Activated naive CD8-positive, alpha-beta T cell treated with anti-CD3 and anti-CD28 coated beads for 36 hours (primary cell): ENCODE data around the gene TARS1. TPM values are rescaled to one million over a fixed set of nuclear protein-coding genes. Genes with fewer than 3 reads are reported as not detected.

Experiments used
- DNase-seq: peaks from one replicate; pipeline ENCODE4 v3.0.0; 2021
- H3K27ac Mint-ChIP-seq: one replicate; pipeline ENCODE4 v1.8.0; 2022; ENCODE audit warnings: mild to moderate bottlenecking, moderate library complexity, mixed read lengths
- H3K27me3 Mint-ChIP-seq: one replicate; pipeline ENCODE4 v1.8.0; 2022; ENCODE audit warnings: mild to moderate bottlenecking, mixed read lengths
- H3K36me3 Mint-ChIP-seq: one replicate; pipeline ENCODE4 v1.8.0; 2021; ENCODE audit warnings: mild to moderate bottlenecking, mixed read lengths
- H3K4me1 Mint-ChIP-seq: one replicate; pipeline ENCODE4 v1.8.0; 2021; ENCODE audit warnings: mixed read lengths
- H3K4me3 Mint-ChIP-seq: one replicate; pipeline ENCODE4 v1.8.0; 2022; ENCODE audit warnings: mild to moderate bottlenecking, moderate library complexity, mixed read lengths
- H3K9me3 Mint-ChIP-seq: one replicate; pipeline ENCODE4 v1.8.0; 2022; ENCODE audit warnings: mixed read lengths
- total RNA-seq, 2 experiments: library from RNA; stranded (reverse); gene quantifications; one replicate each; pipeline ENCODE4 v1.2.3, GENCODE V29; 2021

TARS1 gene
- total RNA-seq, result 100 to 1,000 TPM; 290 to 299 TPM

GRCh38 chr5:33440482-33441240 is at the start of gene TARS1:
TARS1 (plus strand) TSS chr5:33440965; CDS start chr5:33441087, 122 bp downstream.
- DNase-seq, result peak; percentile 96
- H3K36me3 Mint-ChIP-seq, result peaks cover 23% of the 10 kb centered on the region
- H3K27me3 Mint-ChIP-seq, result no peaks in the 10 kb centered on the region
- no peak within 1 kb of the TSS for H3K4me3 Mint-ChIP-seq
- peaks cover 31% of the 10 kb centered on the region for H3K4me1 Mint-ChIP-seq
- no peaks in the 10 kb centered on the region for H3K9me3 Mint-ChIP-seq
- no peak within 1 kb of the TSS for H3K27ac Mint-ChIP-seq

- Mint-ChIP-seq H3K27me3 (peaks cover 5% of the 10 kb centered on the region), H3K4me1 (no peaks in the 10 kb centered on the region), H3K9me3 (peaks cover 2% of the 10 kb centered on the region), H3K36me3 (no peaks in the 10 kb centered on the region), H3K4me3 (no peak overlapping the region), H3K27ac (no peak overlapping the region)
- no peak for DNase-seq
Observed at GRCh38 chr5:33398501-33398900, 42.3 kb upstream of the TARS1 start.

DNA sequence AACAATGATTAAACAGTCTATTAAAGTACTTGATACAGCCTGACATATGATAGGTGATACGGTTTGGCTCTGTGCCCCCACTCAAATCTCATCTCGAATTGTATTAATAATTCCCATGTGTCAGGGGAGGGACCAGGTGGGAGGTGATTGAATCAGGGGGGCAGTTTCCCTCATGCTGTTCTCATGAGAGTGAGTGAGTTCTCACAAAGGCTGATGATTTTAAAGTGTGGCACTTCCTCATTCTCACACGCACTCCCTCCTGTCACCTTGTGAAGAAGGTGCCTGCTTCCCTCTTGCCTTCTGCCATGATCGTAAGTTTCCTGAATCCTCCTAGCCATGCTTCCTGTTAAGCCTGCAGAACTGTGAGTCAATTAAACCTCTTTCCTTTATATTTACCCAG is 40.1 kb upstream of the TARS1 start:
- H3K27me3 Mint-ChIP-seq, result no peaks in the 10 kb centered on the region
- H3K4me1 Mint-ChIP-seq, result peaks cover 4% of the 10 kb centered on the region
- no peaks in the 10 kb centered on the region for H3K9me3 Mint-ChIP-seq
- no peak for DNase-seq
- H3K27ac Mint-ChIP-seq, result no peak overlapping the region
- no peak overlapping the region for H3K4me3 Mint-ChIP-seq
- no peaks in the 10 kb centered on the region for H3K36me3 Mint-ChIP-seq

GRCh38 chr5:33401482-33402390 is 39.0 kb upstream of the TARS1 start:
- DNase-seq, result no peak
- Mint-ChIP-seq H3K27me3 (no peaks in the 10 kb centered on the region), H3K27ac (no peak overlapping the region), H3K4me3 (no peak overlapping the region), H3K36me3 (no peaks in the 10 kb centered on the region), H3K4me1 (peaks cover 5% of the 10 kb centered on the region), H3K9me3 (no peaks in the 10 kb centered on the region)

GRCh38 chr5:33403187-33403586 is 37.6 kb upstream of the TARS1 start:
- H3K36me3 Mint-ChIP-seq, result no peaks in the 10 kb centered on the region
- DNase-seq, result no peak
- H3K27me3 Mint-ChIP-seq, result no peaks in the 10 kb centered on the region
- H3K4me1 Mint-ChIP-seq, result peaks cover 5% of the 10 kb centered on the region
- H3K4me3 Mint-ChIP-seq, result no peak overlapping the region
- no peaks in the 10 kb centered on the region for H3K9me3 Mint-ChIP-seq
- no peak overlapping the region for H3K27ac Mint-ChIP-seq

- no peaks in the 10 kb centered on the region for H3K36me3 Mint-ChIP-seq
- peaks cover 5% of the 10 kb centered on the region for H3K4me1 Mint-ChIP-seq
- H3K27ac Mint-ChIP-seq, result no peak overlapping the region
- no peaks in the 10 kb centered on the region for H3K27me3 Mint-ChIP-seq
- no peak for DNase-seq
- H3K9me3 Mint-ChIP-seq, result no peaks in the 10 kb centered on the region
- no peak overlapping the region for H3K4me3 Mint-ChIP-seq
Observed at GRCh38 chr5:33408816-33409215, 31.9 kb upstream of the TARS1 start.

- DNase-seq, result no peak
- peaks cover 4% of the 10 kb centered on the region for H3K27me3 Mint-ChIP-seq
- no peaks in the 10 kb centered on the region for H3K9me3 Mint-ChIP-seq
- no peak overlapping the region for H3K27ac Mint-ChIP-seq
- H3K36me3 Mint-ChIP-seq, result no peaks in the 10 kb centered on the region
- H3K4me3 Mint-ChIP-seq, result no peak overlapping the region
- peaks cover 5% of the 10 kb centered on the region for H3K4me1 Mint-ChIP-seq
Observed at GRCh38 chr5:33409435-33410170, 31.2 kb upstream of the TARS1 start.

- no peak for DNase-seq
- H3K4me1 Mint-ChIP-seq, result peaks cover 5% of the 10 kb centered on the region
- no peaks in the 10 kb centered on the region for H3K36me3 Mint-ChIP-seq
- H3K27ac Mint-ChIP-seq, result no peak overlapping the region
- H3K27me3 Mint-ChIP-seq, result peaks cover 4% of the 10 kb centered on the region
- H3K9me3 Mint-ChIP-seq, result no peaks in the 10 kb centered on the region
- H3K4me3 Mint-ChIP-seq, result no peak overlapping the region
Observed at GRCh38 chr5:33410221-33410620, 30.5 kb upstream of the TARS1 start.

DNA sequence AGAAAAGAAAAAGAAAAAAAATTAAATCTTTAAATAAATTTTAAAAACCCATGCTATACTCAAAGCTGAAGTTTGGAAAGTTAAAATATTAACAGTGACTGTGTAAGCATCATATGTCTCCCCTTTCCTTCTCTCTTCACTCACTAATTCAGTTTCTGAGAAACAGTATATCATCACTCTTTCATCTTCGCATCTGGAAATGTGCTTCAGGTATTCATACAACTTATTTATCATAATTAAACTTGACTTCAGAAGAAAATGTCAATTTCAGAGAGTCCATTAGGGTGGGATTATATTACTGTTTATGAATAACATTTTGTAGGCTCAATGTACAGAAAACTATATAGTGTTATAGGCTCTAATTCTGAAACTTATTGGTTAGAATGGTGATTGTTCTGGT is 29.3 kb upstream of the TARS1 start:
- no peak for DNase-seq
- no peak overlapping the region for H3K27ac Mint-ChIP-seq
- H3K36me3 Mint-ChIP-seq, result no peaks in the 10 kb centered on the region
- no peaks in the 10 kb centered on the region for H3K9me3 Mint-ChIP-seq
- no peak overlapping the region for H3K4me3 Mint-ChIP-seq
- H3K27me3 Mint-ChIP-seq, result peaks cover 4% of the 10 kb centered on the region
- H3K4me1 Mint-ChIP-seq, result no peaks in the 10 kb centered on the region

DNA sequence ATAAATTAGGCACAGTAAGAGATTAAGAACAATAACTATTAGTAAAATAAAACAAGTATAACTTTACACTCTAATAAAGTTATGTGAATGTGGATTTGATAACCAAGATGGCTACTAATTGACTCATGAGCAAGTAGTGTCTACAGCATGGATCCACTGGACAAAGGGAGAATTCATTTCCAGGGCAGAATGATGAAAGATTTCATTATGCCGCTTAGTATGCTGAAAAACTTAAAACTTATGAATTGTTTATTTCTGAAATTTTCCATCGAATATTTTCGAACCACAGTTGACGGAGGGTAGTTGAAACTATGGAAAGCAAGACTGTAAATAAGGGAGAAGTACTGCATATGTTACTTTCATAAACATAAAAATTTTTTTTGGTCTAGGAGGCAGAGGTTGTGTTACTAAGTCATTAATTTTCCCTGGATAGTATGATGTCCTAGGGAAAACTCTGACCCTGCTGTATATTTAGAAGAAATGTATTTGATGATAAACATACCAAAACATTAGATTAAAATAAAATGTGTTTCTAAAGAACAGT is 24.9 kb upstream of the TARS1 start:
- Mint-ChIP-seq H3K27ac (no peak overlapping the region), H3K9me3 (no peaks in the 10 kb centered on the region), H3K4me3 (no peak overlapping the region), H3K36me3 (no peaks in the 10 kb centered on the region), H3K27me3 (peaks cover 4% of the 10 kb centered on the region), H3K4me1 (no peaks in the 10 kb centered on the region)
- no peak for DNase-seq

DNA sequence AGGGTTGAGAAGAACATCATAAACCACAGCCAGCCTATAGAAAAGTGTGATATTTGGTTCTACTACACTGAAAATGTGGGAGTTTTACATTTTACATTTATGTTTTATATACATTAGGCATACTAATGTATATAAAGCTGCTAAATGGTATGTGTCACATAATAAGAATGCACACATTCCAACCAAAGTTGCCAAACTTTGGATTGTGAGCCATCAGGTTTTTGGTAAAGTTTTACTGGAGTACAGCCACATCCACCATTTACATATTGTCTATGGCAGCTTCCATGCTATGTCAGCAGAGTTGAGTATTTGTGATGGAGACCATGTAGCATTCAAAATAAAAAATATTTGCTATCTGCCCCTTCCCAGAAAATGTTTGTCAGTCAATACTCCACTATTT is 23.1 kb upstream of the TARS1 start:
- no peaks in the 10 kb centered on the region for H3K4me1 Mint-ChIP-seq
- no peak overlapping the region for H3K4me3 Mint-ChIP-seq
- no peak overlapping the region for H3K27ac Mint-ChIP-seq

GRCh38 chr5:33420946-33421345 is 19.8 kb upstream of the TARS1 start:
- no peak overlapping the region for H3K27ac Mint-ChIP-seq
- peaks cover 3% of the 10 kb centered on the region for H3K27me3 Mint-ChIP-seq
- H3K4me3 Mint-ChIP-seq, result no peak overlapping the region
- no peaks in the 10 kb centered on the region for H3K9me3 Mint-ChIP-seq
- H3K36me3 Mint-ChIP-seq, result no peaks in the 10 kb centered on the region
- no peak for DNase-seq
- H3K4me1 Mint-ChIP-seq, result no peaks in the 10 kb centered on the region

More for the DNA sequence above, 23.1 kb upstream of the TARS1 start:
- peaks cover 7% of the 10 kb centered on the region for H3K27me3 Mint-ChIP-seq
- no peaks in the 10 kb centered on the region for H3K36me3 Mint-ChIP-seq
- no peaks in the 10 kb centered on the region for H3K9me3 Mint-ChIP-seq
- no peak for DNase-seq

GRCh38 chr5:33422191-33422590 is 18.6 kb upstream of the TARS1 start:
- Mint-ChIP-seq H3K4me3 (no peak overlapping the region), H3K36me3 (no peaks in the 10 kb centered on the region), H3K9me3 (no peaks in the 10 kb centered on the region), H3K27me3 (peaks cover 10% of the 10 kb centered on the region), H3K27ac (no peak overlapping the region), H3K4me1 (no peaks in the 10 kb centered on the region)
- DNase-seq, result no peak

- no peak for DNase-seq
- peaks cover 16% of the 10 kb centered on the region for H3K27me3 Mint-ChIP-seq
- H3K4me3 Mint-ChIP-seq, result no peak overlapping the region
- H3K4me1 Mint-ChIP-seq, result no peaks in the 10 kb centered on the region
- no peak overlapping the region for H3K27ac Mint-ChIP-seq
- H3K9me3 Mint-ChIP-seq, result no peaks in the 10 kb centered on the region
- no peaks in the 10 kb centered on the region for H3K36me3 Mint-ChIP-seq
Observed at GRCh38 chr5:33423018-33423630, 17.6 kb upstream of the TARS1 start.
